Peyer's patch (tissue), 4 donors: Measurements from ENCODE around the gene CMTM6. TPM values are rescaled to one million over a fixed set of nuclear protein-coding genes. Genes with fewer than 3 reads are reported as not detected.
A peak's percentile ranks its signal among the peaks of the same experiment; 100 is the strongest.
"Not testable (repeated sequence)": the region's sequence is repeated elsewhere in the genome, so short reads cannot be mapped to it uniquely, and the experiment has no call there.

Experiments used
- DNase-seq, 3 donors: peaks; one replicate each; pipeline ENCODE4 v3.0.0-alpha.2; 2017 to 2019
- H3K27ac ChIP-seq, 4 donors: fragments of 200-600 bp; sonication (generic); one replicate each; pipeline ENCODE4 v1.5.1; 2016 to 2019
- H3K27me3 ChIP-seq, 2 donors: fragments of 200-600 bp; sonication (generic); one replicate each; pipeline ENCODE4 v1.5.1; 2019
- H3K36me3 ChIP-seq, 3 donors: fragments of 200-600 bp; sonication (generic); one replicate each; pipeline ENCODE4 v1.5.1; 2016 to 2019
- H3K4me1 ChIP-seq, 4 donors: fragments of 200-600 bp; sonication (generic); one replicate each; pipeline ENCODE4 v1.5.1; 2016 to 2019
- H3K4me3 ChIP-seq, 4 donors: fragments of 200-600 bp; sonication (generic); 1 replicate in 3 of 4; 2 replicates in 1 of 4; pipeline ENCODE4 v1.5.1; 2016 to 2019; ENCODE audit warnings: mild to moderate bottlenecking in 1 of 4
- H3K9me3 ChIP-seq, 4 donors: fragments of 200-600 bp; sonication (generic); one replicate each; pipeline ENCODE4 v1.5.1; 2016 to 2019; ENCODE audit warnings: mild to moderate bottlenecking in 1 of 4
- POLR2A ChIP-seq, 2 donors: fragments of 450-650 bp; IDR thresholded peaks; one replicate each; pipeline ENCODE4 v1.5.1; 2017; ENCODE audit warnings: antibody characterized with exemption in 2 of 2, mild to moderate bottlenecking in 2 of 2, moderate library complexity in 2 of 2
- total RNA-seq, 4 donors: library from RNA; depleted of rRNA; stranded (reverse); fragments of >200 nt; gene quantifications; one replicate each; pipeline ENCODE4 v1.1.0, GENCODE V29; 2016
- TF ChIP-seq, protein P1 (sequence below), 6 experiments: fragments of 450-650 bp in 4 of 6; fragments of 200-600 bp in 2 of 6; sonication (generic) in 1 of 6; IDR thresholded peaks; one replicate each; pipeline ENCODE4 v1.5.1; 2017 to 2019; ENCODE audit warnings: antibody characterized with exemption in 6 of 6, mild to moderate bottlenecking in 3 of 6, moderate library complexity in 1 of 6

Gene CMTM6
- total RNA-seq, 4 donors from 2014 or later, result 14.9 to 32.8 (median 26.8) TPM

DNA sequence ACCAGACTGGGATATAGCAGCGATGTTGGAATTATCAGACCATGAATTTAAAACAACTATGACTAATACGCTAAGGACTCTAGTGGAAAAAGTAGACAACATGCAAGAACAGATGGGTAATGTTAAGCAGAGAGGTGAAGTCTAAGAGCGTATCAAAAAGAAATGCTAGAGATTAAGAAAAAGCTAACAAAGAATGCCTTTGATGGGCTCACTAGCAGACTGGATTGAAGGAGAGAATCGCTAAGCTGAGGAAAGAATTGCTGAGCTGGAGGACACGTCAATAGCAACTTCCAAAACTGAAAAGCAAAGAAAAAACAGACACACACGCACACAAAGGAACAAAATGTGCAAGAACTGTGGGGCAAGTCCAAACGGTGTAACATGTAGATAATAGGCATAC lies 20.0 kb upstream of the CMTM6 start:
- no peak for DNase-seq
- Histone ChIP-seq H3K36me3 (peaks cover 0 to 28% (median 0%) of the 10 kb centered on the region in 3 donors), H3K27ac (no peak overlapping the region), H3K9me3 (no peaks in the 10 kb centered on the region), H3K4me3 (no peak overlapping the region), H3K27me3 (no peaks in the 10 kb centered on the region), H3K4me1 (no peaks in the 10 kb centered on the region)
- TF ChIP-seq POLR2A (IDR thresholded peaks at IDR 0.05), result no peak
- TF ChIP-seq, protein P1, sequence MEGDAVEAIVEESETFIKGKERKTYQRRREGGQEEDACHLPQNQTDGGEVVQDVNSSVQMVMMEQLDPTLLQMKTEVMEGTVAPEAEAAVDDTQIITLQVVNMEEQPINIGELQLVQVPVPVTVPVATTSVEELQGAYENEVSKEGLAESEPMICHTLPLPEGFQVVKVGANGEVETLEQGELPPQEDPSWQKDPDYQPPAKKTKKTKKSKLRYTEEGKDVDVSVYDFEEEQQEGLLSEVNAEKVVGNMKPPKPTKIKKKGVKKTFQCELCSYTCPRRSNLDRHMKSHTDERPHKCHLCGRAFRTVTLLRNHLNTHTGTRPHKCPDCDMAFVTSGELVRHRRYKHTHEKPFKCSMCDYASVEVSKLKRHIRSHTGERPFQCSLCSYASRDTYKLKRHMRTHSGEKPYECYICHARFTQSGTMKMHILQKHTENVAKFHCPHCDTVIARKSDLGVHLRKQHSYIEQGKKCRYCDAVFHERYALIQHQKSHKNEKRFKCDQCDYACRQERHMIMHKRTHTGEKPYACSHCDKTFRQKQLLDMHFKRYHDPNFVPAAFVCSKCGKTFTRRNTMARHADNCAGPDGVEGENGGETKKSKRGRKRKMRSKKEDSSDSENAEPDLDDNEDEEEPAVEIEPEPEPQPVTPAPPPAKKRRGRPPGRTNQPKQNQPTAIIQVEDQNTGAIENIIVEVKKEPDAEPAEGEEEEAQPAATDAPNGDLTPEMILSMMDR (IDR thresholded peaks at IDR 0.05), result no peak

DNA sequence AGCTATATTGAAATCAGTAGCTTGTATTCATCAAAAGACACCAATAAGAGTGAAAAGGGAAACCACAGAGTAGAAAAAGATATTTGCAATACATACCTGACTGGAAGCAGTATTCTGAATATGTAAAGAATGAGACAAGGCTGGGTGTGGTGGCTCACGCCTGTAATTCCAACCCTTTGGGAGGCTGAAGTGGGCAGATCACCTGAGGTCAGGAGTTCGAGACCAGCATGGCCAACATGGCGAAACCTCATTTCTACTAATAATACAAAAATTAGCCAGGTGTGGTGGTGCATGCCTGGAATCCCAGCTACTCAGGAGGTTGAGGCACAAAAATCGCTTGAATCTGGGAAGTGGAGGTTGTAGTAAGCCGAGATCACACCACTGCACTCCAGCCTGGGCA lies 16.3 kb upstream of the CMTM6 start:
- not testable (repeated sequence) for H3K27ac ChIP-seq, H3K4me1 ChIP-seq, H3K9me3 ChIP-seq, DNase-seq, H3K4me3 ChIP-seq, H3K27me3 ChIP-seq, H3K36me3 ChIP-seq

DNA sequence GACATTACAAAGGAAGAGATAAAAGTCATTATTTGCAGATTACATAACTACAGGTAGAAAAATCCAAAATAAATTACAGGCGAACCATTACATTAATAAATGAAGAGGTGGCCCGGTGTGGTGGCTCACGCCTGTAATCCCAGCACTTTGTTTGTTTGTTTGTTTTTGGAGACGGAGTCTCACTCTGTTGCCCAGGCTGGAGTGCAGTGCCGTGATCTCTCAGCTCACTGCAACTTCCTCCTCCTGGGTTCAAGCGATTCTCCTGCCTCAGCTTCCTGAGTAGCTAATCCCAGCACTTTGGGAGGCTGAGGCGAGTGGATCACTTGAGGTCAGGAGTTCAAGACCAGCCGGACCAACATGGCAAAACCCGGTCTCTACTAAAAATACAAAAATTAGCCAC lies 14.1 kb upstream of the CMTM6 start:
- not testable (repeated sequence) for DNase-seq, H3K36me3 ChIP-seq, H3K27me3 ChIP-seq, H3K4me1 ChIP-seq, H3K9me3 ChIP-seq
- Histone ChIP-seq H3K4me3 (peak overlapping the region in 1 of 4 donors; percentile 15), H3K27ac (peak overlapping the region in 3 of 4 donors; percentile 32 to 67 (median 33))

DNA sequence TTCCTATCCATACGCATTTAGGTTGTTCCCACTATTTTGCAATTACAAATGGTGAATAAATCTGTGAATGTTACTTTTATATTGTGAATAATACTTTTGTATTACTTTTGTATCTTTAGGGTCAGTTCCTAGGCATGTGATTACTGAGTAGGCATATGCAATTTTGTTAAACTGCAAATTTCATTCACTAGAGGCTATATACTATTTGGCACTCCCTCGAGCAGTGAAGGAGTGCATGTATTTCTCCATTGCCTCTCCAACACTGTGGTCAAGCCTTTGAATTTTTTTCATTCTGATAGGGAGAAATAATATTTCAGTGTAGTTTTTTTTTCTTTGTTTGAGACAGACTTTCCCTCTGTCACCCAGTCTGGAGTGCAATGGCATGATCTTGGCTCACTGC lies 8.4 kb upstream of the CMTM6 start:
- H3K9me3 ChIP-seq, result no peaks in the 10 kb centered on the region
- H3K4me3 ChIP-seq, result no peak overlapping the region
- no peaks in the 10 kb centered on the region for H3K36me3 ChIP-seq
- no peak for TF ChIP-seq POLR2A (IDR thresholded peaks at IDR 0.05)
- TF ChIP-seq, protein P1 (IDR thresholded peaks at IDR 0.05), result no peak
- H3K4me1 ChIP-seq, result no peaks in the 10 kb centered on the region
- no peak overlapping the region for H3K27ac ChIP-seq
- no peaks in the 10 kb centered on the region for H3K27me3 ChIP-seq
- DNase-seq, result no peak

DNA sequence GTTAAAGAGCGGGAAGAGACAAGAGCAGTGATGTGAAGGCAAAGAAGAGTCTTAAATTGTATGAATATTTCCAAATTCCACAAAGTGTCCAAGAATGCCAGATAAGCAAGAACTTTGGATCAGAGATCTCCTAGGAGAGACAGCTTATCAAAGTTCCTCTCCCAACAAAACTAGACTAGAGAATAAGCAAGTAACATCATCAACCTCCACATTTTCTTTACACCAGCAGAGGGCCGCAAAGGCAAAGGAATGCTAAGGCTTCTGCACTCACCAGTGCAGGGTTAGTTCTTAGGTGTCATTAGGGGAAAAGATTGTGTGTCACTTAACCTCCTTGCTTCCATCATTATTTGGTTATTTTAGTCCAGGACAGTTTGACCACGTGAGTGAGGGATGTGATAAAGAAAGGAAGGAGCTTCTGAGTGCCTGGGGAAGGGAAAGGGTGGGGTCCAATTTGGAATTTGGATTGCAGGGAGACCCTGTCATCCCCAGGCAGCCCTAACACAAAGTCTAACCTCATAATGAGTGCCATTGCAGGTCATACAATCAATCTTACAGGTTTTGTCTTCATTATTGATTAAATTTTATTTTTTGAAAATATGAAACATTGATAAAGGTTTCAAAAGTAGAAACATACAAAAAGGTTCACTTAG lies 7.5 kb upstream of the CMTM6 start:
- peak in 2 of 3 donors; percentile 69 to 87 for DNase-seq
- H3K36me3 ChIP-seq, result no peaks in the 10 kb centered on the region
- no peaks in the 10 kb centered on the region for H3K4me1 ChIP-seq
- TF ChIP-seq, protein P1 (IDR thresholded peaks at IDR 0.05), result peak; percentile 38 to 88 (median 78)
- no peak for TF ChIP-seq POLR2A (IDR thresholded peaks at IDR 0.05)
- no peak overlapping the region for H3K27ac ChIP-seq
- no peaks in the 10 kb centered on the region for H3K9me3 ChIP-seq
- H3K4me3 ChIP-seq, result no peak overlapping the region
- H3K27me3 ChIP-seq, result no peaks in the 10 kb centered on the region

DNA sequence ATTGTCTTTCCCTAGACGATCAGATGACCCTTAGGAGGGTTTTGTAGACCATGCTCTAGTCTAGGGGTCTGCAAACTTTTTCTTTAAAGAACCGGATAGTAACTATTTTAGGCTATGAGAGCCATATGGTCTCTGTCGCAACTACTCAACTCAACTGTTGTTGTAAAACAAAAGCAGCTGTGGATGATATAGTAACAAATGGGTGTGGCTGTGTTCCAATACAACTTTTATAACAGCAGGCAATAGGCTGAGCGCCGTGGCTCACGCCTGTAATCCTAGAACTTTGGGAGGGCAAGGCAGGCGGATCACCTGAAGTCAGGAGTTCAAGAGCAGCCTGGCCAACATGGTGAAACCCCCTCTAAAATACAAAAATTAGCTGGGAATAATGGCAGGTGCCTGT lies 6.1 kb upstream of the CMTM6 start:
- Histone ChIP-seq H3K4me3 (no peak overlapping the region), H3K9me3 (no peaks in the 10 kb centered on the region), H3K27me3 (no peaks in the 10 kb centered on the region), H3K4me1 (no peaks in the 10 kb centered on the region), H3K36me3 (no peaks in the 10 kb centered on the region), H3K27ac (no peak overlapping the region)
- DNase-seq, result no peak
- TF ChIP-seq, protein P1 (IDR thresholded peaks at IDR 0.05), result no peak
- TF ChIP-seq POLR2A (IDR thresholded peaks at IDR 0.05), result no peak

DNA sequence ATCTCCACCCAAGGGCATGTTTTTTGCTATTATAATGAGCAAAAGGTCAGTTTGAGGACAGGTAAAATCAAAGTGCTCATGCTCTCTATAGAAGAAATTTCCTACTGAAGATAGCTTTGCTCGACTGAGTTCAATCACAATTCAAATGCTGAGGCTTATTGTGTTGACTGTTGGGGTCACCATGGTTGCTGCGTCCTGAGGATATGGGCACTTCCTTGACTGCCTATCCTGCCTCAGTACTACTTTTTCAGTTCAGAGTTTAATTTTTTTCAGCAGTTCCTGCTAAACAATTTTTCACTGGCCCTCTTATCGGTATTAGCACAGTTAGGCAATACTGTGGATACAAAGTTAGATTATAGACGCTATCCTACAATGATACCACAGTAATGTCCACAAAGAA lies 3.8 kb upstream of the CMTM6 start:
- no peaks in the 10 kb centered on the region for H3K27me3 ChIP-seq
- no peaks in the 10 kb centered on the region for H3K9me3 ChIP-seq
- H3K4me1 ChIP-seq, result no peaks in the 10 kb centered on the region
- no peak overlapping the region for H3K27ac ChIP-seq
- no peak for TF ChIP-seq POLR2A (IDR thresholded peaks at IDR 0.05)
- TF ChIP-seq, protein P1 (IDR thresholded peaks at IDR 0.05), result no peak
- no peak overlapping the region for H3K4me3 ChIP-seq
- H3K36me3 ChIP-seq, result no peaks in the 10 kb centered on the region
- no peak for DNase-seq
